Measurements from ENCODE around the gene ORMDL2.
"Not testable (repeated sequence)": the region's sequence is repeated elsewhere in the genome, so short reads cannot be mapped to it uniquely, and the experiment has no call there.

ORMDL2 gene

DNA sequence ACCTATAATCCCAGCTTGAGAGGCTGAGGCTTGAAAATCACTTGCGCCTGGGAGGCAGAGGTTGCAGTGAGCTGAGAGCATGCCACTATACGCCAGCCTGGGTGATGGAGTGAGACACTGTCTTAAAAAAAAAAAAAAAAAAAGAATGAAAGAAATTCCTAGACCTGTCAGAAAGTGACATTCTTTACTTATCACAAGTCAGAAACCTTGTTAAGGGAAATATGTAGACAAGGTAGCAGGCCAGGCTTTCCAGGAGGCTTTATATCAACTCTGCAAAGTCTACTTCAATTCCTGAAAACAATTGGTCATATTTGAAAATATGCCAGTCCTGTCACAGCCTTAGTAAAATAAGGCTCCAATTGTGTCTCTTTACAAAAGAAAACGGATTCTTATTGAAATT is 44.0 kb downstream of the ORMDL2 start:
- DNase-seq: no peak

DNA sequence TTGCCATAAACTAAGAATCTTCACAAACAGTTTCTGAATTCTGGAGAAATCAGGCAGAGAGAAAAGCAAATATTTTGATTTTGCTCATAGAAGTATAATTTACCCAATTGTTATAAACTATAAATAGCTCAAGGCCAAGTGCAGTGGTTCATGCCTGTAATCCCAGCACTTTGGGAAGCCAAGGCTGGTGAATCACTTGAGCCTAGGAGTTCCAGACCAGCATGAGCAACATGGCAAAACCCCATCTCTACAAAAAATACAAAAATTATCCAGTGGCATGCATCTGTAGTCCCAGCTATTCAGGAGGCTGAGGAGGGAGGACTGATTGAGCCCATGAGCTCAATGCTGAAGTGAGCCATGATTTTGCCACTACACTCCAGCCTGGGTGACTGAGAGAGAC is 44.4 kb downstream of the ORMDL2 start:
- DNase-seq: no peak

DNA sequence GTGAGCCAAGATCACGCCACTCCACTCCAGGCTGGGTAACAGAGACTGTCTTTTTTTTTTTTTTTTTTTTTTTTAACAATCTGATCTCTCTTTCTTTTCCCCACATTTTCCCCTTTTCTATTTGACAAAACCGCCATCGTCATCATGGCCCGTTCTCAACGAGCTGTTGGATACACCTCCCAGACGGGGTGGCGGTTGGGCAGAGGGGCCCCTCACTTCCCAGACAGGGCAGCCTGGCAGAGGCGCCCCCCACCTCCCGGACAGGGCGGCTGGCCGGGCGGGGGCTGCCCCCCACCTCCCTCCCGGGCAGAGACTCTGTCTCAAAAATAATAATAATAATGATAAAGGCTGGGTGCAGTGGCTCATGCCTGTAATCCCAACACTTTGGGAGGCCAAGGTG is 45.1 kb downstream of the ORMDL2 start:
- DNase-seq: not testable (repeated sequence)

DNA sequence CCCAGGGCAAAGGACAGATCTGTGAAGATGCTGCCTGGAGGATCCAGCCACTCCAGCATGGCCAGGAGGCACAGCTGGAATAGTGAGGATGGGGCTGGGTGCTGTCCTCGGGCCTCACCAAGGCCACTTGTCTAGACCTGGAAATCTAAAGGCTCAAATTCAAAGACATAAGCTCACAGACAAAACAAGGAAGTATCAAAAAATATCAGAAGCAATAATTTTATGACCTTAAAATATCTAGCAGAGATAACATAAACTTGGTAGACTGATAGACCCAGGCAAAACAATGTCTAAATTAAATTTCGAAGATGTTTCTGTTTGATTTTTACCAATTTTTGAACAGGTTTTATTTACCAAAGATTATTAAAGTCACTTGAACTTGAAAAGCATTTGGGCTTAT is 47.5 kb downstream of the ORMDL2 start:
- DNase-seq: no peak

DNA sequence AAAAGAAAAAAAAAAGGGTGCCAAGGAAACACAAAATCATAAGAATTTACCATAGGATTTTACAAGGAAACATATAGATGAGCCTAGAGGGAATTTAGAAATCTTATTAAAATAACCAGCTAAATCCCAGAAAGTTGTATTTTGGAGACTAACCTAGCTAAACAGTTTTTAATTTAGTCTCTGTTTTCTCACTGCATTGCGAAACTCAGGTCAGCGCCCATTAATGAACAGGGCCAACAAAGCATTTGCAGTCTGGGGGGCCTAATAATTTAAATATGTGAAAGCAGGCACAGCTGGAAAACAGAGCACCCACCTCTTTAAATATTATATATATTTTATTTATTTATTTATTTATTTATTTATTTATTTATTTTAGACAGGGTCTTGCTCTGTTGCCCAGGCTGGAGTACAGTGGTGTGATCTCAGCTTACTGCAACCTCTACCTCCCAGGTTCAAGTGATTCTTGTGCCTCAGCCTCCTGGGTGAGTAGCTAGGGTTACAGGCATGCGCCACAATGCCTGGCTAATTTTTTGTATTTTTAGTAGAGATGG is 48.7 kb downstream of the ORMDL2 start:
- not testable (repeated sequence) for DNase-seq

Data from NK-92 treated with Interleukin-12 subunit alpha and Interleukin-12 subunit beta, amount 100 ng/mL, for 24 hours (cell line).